GM12878 (cell line): Measurements from ENCODE around the gene ENPP6. TPM values are rescaled to one million over a fixed set of nuclear protein-coding genes. Genes with fewer than 3 reads are reported as not detected.

Experiments used
- ATAC-seq: fragments of 200-7000 bp; cut with Tn5 transposase; 3 replicates; pipeline ENCODE4 v1.9.1; 2020; ENCODE audit warnings: mild to moderate bottlenecking, moderate library complexity
- BruUV-seq: library from RNA; stranded (reverse); fragments of 400-500 nt; replicated peaks from 2 replicates; lab custom pipeline; 2021; lab: Mats Ljungman, UMichigan
- CTCF ChIA-PET: fragments of 300-600 bp; sonication (Branson Sonifier 250); formaldehyde crosslinking; extraction: SDS; loops from one replicate; lab custom pipeline; 2021; ENCODE audit warnings: inconsistent platforms; lab: Yijun Ruan, JAX
- POLR2A ChIA-PET: fragments of 350-600 bp; formaldehyde crosslinking; extraction: SDS; loops from one replicate; lab custom pipeline; 2021; ENCODE audit warnings: inconsistent platforms; lab: Charles Lee
- RAD21 ChIA-PET: fragments of 300-600 bp; sonication (Branson Sonifier 250); formaldehyde crosslinking; loops from one replicate; lab custom pipeline; 2023; ENCODE audit warnings: antibody characterized with exemption; ENCODE audit not compliant: unreplicated experiment; lab: Charles Lee
- SMC1A ChIA-PET: fragments of 300-600 bp; sonication (Branson Sonifier 250); formaldehyde crosslinking; loops from one replicate; lab custom pipeline; 2023; ENCODE audit not compliant: unreplicated experiment, uncharacterized antibody; lab: Charles Lee
- DNase-seq: peaks from one replicate; pipeline ENCODE4 v3.0.0-alpha.2; 2011; ENCODE audit warnings: low read depth, low spot score
- FAIRE-seq: peaks from 3 replicates; lab custom pipeline; 2011; peaks lifted over from hg19 to GRCh38; lab: Jason Lieb, UNC
- H2AFZ ChIP-seq: 2 replicates; pipeline ENCODE4 v1.6.0; 2011; ENCODE audit warnings: low read depth, low read length, control low read depth; ENCODE audit not compliant: control insufficient read depth
- H3K27ac ChIP-seq: 2 replicates; pipeline ENCODE4 v1.5.1; 2011; ENCODE audit warnings: control low read depth; ENCODE audit not compliant: control insufficient read depth, insufficient read depth
- H3K27me3 ChIP-seq, 2 experiments: replicated peaks in 1 of 2; 2 replicates each; pipeline versions ENCODE4 v1.6.0 to v1.6.1; 2011; ENCODE audit warnings: low read length in 1 of 2; ENCODE audit not compliant: control insufficient read depth in 2 of 2, insufficient read depth in 2 of 2
- H3K36me3 ChIP-seq, 2 experiments: 2 replicates each; pipeline ENCODE4 v1.5.1; 2011; ENCODE audit warnings: low read length in 1 of 2; ENCODE audit not compliant: control insufficient read depth in 2 of 2, insufficient read depth in 2 of 2
- H3K4me1 ChIP-seq: 2 replicates; pipeline ENCODE4 v1.6.1; 2011; ENCODE audit warnings: mild to moderate bottlenecking, low read length, moderate library complexity, mixed read lengths; ENCODE audit not compliant: control insufficient read depth, insufficient read depth
- H3K4me2 ChIP-seq: 2 replicates; pipeline ENCODE4 v1.6.0; 2011; ENCODE audit warnings: control low read depth; ENCODE audit not compliant: control insufficient read depth, insufficient read depth
- H3K4me3 ChIP-seq: fragments of 200-600 bp; sonication (generic); 2 replicates; pipeline ENCODE4 v1.5.1; 2016
- H3K79me2 ChIP-seq: 2 replicates; pipeline ENCODE4 v1.6.0; 2011; ENCODE audit warnings: low read length; ENCODE audit not compliant: control insufficient read depth, insufficient read depth
- H3K9ac ChIP-seq: 2 replicates; pipeline ENCODE4 v1.8.0; 2011; ENCODE audit warnings: low read length, control low read depth, mixed read lengths; ENCODE audit not compliant: control insufficient read depth, insufficient read depth
- H3K9me3 ChIP-seq: replicated peaks from 3 replicates; pipeline ENCODE4 v1.5.1; 2011; ENCODE audit warnings: mild to moderate bottlenecking, low read length; ENCODE audit not compliant: control insufficient read depth, insufficient read depth
- H4K20me1 ChIP-seq: 2 replicates; pipeline ENCODE4 v1.6.0; 2011; ENCODE audit not compliant: control insufficient read depth, insufficient read depth
- ATF7 ChIP-seq: fragments of 450-650 bp; IDR thresholded peaks from 2 replicates; pipeline ENCODE4 v1.6.1; 2016; ENCODE audit warnings: low read depth, mild to moderate bottlenecking
- EED ChIP-seq: sonication (generic); IDR thresholded peaks from 2 replicates; pipeline ENCODE4 v1.6.1; 2016; ENCODE audit warnings: antibody characterized with exemption, low read depth
- IKZF2 ChIP-seq, 2 experiments: fragments of 450-650 bp; IDR thresholded peaks; 2 replicates each; pipeline ENCODE4 v1.6.1; 2017; ENCODE audit warnings: mild to moderate bottlenecking in 2 of 2, moderate library complexity in 2 of 2
- NR2C1 ChIP-seq: fragments of 450-650 bp; IDR thresholded peaks from 2 replicates; pipeline ENCODE4 v1.6.1; 2017; ENCODE audit warnings: antibody characterized with exemption, mild to moderate bottlenecking, moderate library complexity
- RAD21 ChIP-seq: IDR thresholded peaks from 2 replicates; pipeline ENCODE4 v1.6.1; 2011; ENCODE audit warnings: mild to moderate bottlenecking, low read depth, low read length, moderate library complexity; ENCODE audit not compliant: insufficient read depth
- SPI1 ChIP-seq: IDR thresholded peaks from 2 replicates; pipeline ENCODE4 v1.6.1; 2011; ENCODE audit warnings: low read depth, mild to moderate bottlenecking, low read length, moderate library complexity, borderline replicate concordance; ENCODE audit not compliant: insufficient read depth
- TCF3 ChIP-seq: IDR thresholded peaks from 2 replicates; pipeline ENCODE4 v1.6.1; 2012; ENCODE audit warnings: low read depth, mild to moderate bottlenecking, low read length, borderline replicate concordance; ENCODE audit not compliant: insufficient read depth
- ZNF384 ChIP-seq: IDR thresholded peaks from 2 replicates; pipeline ENCODE4 v1.6.1; 2012; ENCODE audit warnings: low read depth, mild to moderate bottlenecking, low read length, improper control_type of control experiment, borderline replicate concordance
- WGBS: methylation state at CpG from one replicate; pipeline ENCODE4 v1.1.6; 2016; ENCODE audit warnings: low lambda C conversion rate; ENCODE audit not compliant: insufficient replicate concordance, insufficient coverage; ENCODE audit errors: missing lambda C conversion rate; 5-methylcytosine and 5-hydroxymethylcytosine counted together
- in situ Hi-C: fragments of 300-500 bp; cut with MboI; formaldehyde crosslinking; loops from 9 replicates; pipeline ENCODE4 v1.14.3; 2018; ENCODE audit warnings: mixed read lengths
- intact Hi-C: fragments of 100-400 bp; cut with micrococcal nuclease; formaldehyde crosslinking; loops from one replicate; pipeline ENCODE4 v1.14.2; 2022; ENCODE audit not compliant: unreplicated experiment
- polyA plus RNA-seq, 11 experiments: library from polyadenylated mRNA; depleted of rRNA in 4 of 11; unstranded in 6 of 11; stranded (reverse) in 5 of 11; fragments of >200 nt; fragmentation: Nextera tagmentation in 4 of 11; fragmentation: Illumina TruSeq in 1 of 11; extraction: Ambion mirVana in 4 of 11; extraction: Trizol in 1 of 11; gene quantifications; 1 replicate in 1 of 11; 2 replicates in 10 of 11; pipeline versions ENCODE4 v1.2.1 to v1.2.3, GENCODE V29; 2011 to 2016; ENCODE audit warnings: inconsistent platforms in 2 of 11, missing spikeins in 2 of 11, low read depth in 1 of 11
- total RNA-seq, 4 experiments: library from RNA; depleted of rRNA in 3 of 4; stranded (reverse); fragments of >200 nt in 3 of 4; fragmentation: Illumina TruSeq in 1 of 4; extraction: Trizol in 1 of 4; gene quantifications; 2 replicates each; pipeline versions ENCODE4 v1.2.1 to v1.2.3, GENCODE V29; 2013 to 2021
- TF ChIP-seq, protein P1 (sequence below): fragments of 450-650 bp; IDR thresholded peaks from 2 replicates; pipeline ENCODE4 v1.6.1; 2017; ENCODE audit warnings: mild to moderate bottlenecking, moderate library complexity
- TF ChIP-seq, protein P2 (sequence below): IDR thresholded peaks from 2 replicates; pipeline ENCODE4 v1.6.1; 2012; ENCODE audit warnings: mild to moderate bottlenecking, low read depth, low read length
- TF ChIP-seq, protein P3 (sequence below): IDR thresholded peaks from 2 replicates; pipeline ENCODE4 v1.6.1; 2011; ENCODE audit warnings: borderline replicate concordance, low read depth, mild to moderate bottlenecking, moderate library complexity, low read length; ENCODE audit not compliant: insufficient read depth, poor library complexity, severe bottlenecking
- TF ChIP-seq, protein P4 (sequence below): fragments of 450-650 bp; conservative IDR thresholded peaks from 2 replicates; pipeline ENCODE4 v1.6.1; 2017; ENCODE audit warnings: mild to moderate bottlenecking, moderate library complexity

The ENPP6 gene
- total and polyA plus RNA-seq, 10 of the 15 experiments (the other 5 are each of a cell fraction or from before 2014, with no cell fraction given): 0.04 to 1.0 (median 0.44) TPM; not detected in 1

DNA sequence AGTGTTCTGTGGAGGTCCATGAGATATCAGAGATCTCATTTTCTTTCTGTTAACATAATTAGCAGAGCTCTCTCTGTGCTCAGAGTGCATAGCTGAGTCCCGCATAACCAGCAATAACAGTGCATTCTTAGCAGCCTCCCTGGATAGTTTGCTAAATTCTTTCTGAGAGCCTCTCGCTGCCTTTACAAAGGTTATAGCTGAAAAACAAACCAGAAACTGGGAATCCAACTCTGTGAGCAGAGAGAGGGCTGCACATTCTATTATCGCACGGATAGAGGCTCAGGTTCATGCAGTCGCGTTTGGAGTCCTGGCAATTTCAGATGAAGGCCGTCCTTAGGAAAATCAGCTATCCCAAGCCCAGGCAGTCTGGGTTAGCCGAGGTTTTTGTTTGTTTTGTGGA lies 1.2 kb downstream of the ENPP6 start:
- FAIRE-seq (no peak), ATAC-seq (no peak), DNase-seq (no peak)
- H4K20me1 ChIP-seq: no peaks in the 10 kb centered on the region
- no peaks in the 10 kb centered on the region for H3K36me3 ChIP-seq
- ChIA-PET RAD21 (no interaction called here), SMC1A (no interaction called here), POLR2A (no interaction called here), CTCF (no interaction called here)
- no peaks in the 10 kb centered on the region for H3K79me2 ChIP-seq
- no TSS peak for BruUV-seq
- no peak overlapping the region for H2AFZ ChIP-seq
- in situ Hi-C loops (no loop called here), intact Hi-C loops (no loop called here)
- 63% methylated on average over 8 of the region's 8 CpGs for WGBS
- H3K9me3 ChIP-seq: no peaks in the 10 kb centered on the region
- H3K9ac ChIP-seq: no peak overlapping the region
- H3K4me3 ChIP-seq: no peak overlapping the region
- no peaks in the 10 kb centered on the region for H3K27me3 ChIP-seq
- no peak overlapping the region for H3K4me2 ChIP-seq
- no peak overlapping the region for H3K27ac ChIP-seq
- no peaks in the 10 kb centered on the region for H3K4me1 ChIP-seq
- TF ChIP-seq ATF7 (no peak), RAD21 (no peak), NR2C1 (no peak), IKZF2 (IDR thresholded peaks at IDR 0.05) (no peak), TCF3 (no peak), SPI1 (no peak), ZNF384 (no peak), EED (no peak)
- TF ChIP-seq, protein P1, sequence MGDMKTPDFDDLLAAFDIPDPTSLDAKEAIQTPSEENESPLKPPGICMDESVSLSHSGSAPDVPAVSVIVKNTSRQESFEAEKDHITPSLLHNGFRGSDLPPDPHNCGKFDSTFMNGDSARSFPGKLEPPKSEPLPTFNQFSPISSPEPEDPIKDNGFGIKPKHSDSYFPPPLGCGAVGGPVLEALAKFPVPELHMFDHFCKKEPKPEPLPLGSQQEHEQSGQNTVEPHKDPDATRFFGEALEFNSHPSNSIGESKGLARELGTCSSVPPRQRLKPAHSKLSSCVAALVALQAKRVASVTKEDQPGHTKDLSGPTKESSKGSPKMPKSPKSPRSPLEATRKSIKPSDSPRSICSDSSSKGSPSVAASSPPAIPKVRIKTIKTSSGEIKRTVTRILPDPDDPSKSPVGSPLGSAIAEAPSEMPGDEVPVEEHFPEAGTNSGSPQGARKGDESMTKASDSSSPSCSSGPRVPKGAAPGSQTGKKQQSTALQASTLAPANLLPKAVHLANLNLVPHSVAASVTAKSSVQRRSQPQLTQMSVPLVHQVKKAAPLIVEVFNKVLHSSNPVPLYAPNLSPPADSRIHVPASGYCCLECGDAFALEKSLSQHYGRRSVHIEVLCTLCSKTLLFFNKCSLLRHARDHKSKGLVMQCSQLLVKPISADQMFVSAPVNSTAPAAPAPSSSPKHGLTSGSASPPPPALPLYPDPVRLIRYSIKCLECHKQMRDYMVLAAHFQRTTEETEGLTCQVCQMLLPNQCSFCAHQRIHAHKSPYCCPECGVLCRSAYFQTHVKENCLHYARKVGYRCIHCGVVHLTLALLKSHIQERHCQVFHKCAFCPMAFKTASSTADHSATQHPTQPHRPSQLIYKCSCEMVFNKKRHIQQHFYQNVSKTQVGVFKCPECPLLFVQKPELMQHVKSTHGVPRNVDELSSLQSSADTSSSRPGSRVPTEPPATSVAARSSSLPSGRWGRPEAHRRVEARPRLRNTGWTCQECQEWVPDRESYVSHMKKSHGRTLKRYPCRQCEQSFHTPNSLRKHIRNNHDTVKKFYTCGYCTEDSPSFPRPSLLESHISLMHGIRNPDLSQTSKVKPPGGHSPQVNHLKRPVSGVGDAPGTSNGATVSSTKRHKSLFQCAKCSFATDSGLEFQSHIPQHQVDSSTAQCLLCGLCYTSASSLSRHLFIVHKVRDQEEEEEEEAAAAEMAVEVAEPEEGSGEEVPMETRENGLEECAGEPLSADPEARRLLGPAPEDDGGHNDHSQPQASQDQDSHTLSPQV: no peak
- TF ChIP-seq, protein P2, sequence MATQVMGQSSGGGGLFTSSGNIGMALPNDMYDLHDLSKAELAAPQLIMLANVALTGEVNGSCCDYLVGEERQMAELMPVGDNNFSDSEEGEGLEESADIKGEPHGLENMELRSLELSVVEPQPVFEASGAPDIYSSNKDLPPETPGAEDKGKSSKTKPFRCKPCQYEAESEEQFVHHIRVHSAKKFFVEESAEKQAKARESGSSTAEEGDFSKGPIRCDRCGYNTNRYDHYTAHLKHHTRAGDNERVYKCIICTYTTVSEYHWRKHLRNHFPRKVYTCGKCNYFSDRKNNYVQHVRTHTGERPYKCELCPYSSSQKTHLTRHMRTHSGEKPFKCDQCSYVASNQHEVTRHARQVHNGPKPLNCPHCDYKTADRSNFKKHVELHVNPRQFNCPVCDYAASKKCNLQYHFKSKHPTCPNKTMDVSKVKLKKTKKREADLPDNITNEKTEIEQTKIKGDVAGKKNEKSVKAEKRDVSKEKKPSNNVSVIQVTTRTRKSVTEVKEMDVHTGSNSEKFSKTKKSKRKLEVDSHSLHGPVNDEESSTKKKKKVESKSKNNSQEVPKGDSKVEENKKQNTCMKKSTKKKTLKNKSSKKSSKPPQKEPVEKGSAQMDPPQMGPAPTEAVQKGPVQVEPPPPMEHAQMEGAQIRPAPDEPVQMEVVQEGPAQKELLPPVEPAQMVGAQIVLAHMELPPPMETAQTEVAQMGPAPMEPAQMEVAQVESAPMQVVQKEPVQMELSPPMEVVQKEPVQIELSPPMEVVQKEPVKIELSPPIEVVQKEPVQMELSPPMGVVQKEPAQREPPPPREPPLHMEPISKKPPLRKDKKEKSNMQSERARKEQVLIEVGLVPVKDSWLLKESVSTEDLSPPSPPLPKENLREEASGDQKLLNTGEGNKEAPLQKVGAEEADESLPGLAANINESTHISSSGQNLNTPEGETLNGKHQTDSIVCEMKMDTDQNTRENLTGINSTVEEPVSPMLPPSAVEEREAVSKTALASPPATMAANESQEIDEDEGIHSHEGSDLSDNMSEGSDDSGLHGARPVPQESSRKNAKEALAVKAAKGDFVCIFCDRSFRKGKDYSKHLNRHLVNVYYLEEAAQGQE: no peak
- TF ChIP-seq, protein P3, sequence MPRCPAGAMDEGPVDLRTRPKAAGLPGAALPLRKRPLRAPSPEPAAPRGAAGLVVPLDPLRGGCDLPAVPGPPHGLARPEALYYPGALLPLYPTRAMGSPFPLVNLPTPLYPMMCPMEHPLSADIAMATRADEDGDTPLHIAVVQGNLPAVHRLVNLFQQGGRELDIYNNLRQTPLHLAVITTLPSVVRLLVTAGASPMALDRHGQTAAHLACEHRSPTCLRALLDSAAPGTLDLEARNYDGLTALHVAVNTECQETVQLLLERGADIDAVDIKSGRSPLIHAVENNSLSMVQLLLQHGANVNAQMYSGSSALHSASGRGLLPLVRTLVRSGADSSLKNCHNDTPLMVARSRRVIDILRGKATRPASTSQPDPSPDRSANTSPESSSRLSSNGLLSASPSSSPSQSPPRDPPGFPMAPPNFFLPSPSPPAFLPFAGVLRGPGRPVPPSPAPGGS: no peak
- TF ChIP-seq, protein P4, sequence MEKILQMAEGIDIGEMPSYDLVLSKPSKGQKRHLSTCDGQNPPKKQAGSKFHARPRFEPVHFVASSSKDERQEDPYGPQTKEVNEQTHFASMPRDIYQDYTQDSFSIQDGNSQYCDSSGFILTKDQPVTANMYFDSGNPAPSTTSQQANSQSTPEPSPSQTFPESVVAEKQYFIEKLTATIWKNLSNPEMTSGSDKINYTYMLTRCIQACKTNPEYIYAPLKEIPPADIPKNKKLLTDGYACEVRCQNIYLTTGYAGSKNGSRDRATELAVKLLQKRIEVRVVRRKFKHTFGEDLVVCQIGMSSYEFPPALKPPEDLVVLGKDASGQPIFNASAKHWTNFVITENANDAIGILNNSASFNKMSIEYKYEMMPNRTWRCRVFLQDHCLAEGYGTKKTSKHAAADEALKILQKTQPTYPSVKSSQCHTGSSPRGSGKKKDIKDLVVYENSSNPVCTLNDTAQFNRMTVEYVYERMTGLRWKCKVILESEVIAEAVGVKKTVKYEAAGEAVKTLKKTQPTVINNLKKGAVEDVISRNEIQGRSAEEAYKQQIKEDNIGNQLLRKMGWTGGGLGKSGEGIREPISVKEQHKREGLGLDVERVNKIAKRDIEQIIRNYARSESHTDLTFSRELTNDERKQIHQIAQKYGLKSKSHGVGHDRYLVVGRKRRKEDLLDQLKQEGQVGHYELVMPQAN: no peak
